MCF 10A (cell line): Measurements from ENCODE around the gene MAP10. TPM values are rescaled to one million over a fixed set of nuclear protein-coding genes. Genes with fewer than 3 reads are reported as not detected.

Source experiments
- Bru-seq: library from RNA; stranded (reverse); fragments of 400-500 nt; gene quantifications from one replicate; lab custom pipeline; 2021; lab: Mats Ljungman, UMichigan
- BruChase-seq, 2 experiments: library from RNA; stranded (reverse); fragments of 400-500 nt; gene quantifications; one replicate each; lab custom pipeline; 2021; lab: Mats Ljungman, UMichigan
- BruUV-seq: library from RNA; stranded (reverse); fragments of 400-500 nt; replicated peaks from 2 replicates; lab custom pipeline; 2021; lab: Mats Ljungman, UMichigan
- CTCF ChIA-PET: fragments of 300-600 bp; sonication (Branson Sonifier 250); formaldehyde crosslinking; extraction: SDS; loops from one replicate; lab custom pipeline; 2021; ENCODE audit warnings: antibody characterized with exemption, inconsistent platforms; lab: Yijun Ruan, JAX
- POLR2A ChIA-PET: fragments of 300-600, 350-650 bp; sonication (Branson Sonifier 250); formaldehyde crosslinking; extraction: SDS; loops from one replicate; lab custom pipeline; 2020; ENCODE audit warnings: antibody characterized with exemption, inconsistent platforms; lab: Yijun Ruan, JAX
- DNase-seq: peaks from one replicate; pipeline ENCODE4 v3.0.0-alpha.2; 2018; ENCODE audit not compliant: unreplicated experiment
- H3K27ac Mint-ChIP-seq: one replicate; pipeline ENCODE4 v1.8.0; 2022; ENCODE audit warnings: mild to moderate bottlenecking, low read depth, mixed read lengths; ENCODE audit not compliant: unreplicated experiment
- H3K27me3 Mint-ChIP-seq: one replicate; pipeline ENCODE4 v1.8.0; 2022; ENCODE audit warnings: mixed read lengths; ENCODE audit not compliant: insufficient read depth, unreplicated experiment
- H3K36me3 Mint-ChIP-seq: one replicate; pipeline ENCODE4 v1.8.0; 2022; ENCODE audit warnings: mild to moderate bottlenecking, moderate library complexity, mixed read lengths; ENCODE audit not compliant: insufficient read depth, unreplicated experiment
- H3K4me1 Mint-ChIP-seq: one replicate; pipeline ENCODE4 v1.8.0; 2022; ENCODE audit warnings: mixed read lengths; ENCODE audit not compliant: insufficient read depth, unreplicated experiment
- H3K4me3 Mint-ChIP-seq: one replicate; pipeline ENCODE4 v1.8.0; 2022; ENCODE audit warnings: mild to moderate bottlenecking, moderate library complexity, mixed read lengths; ENCODE audit not compliant: unreplicated experiment
- H3K9me3 Mint-ChIP-seq: one replicate; pipeline ENCODE4 v1.8.0; 2022; ENCODE audit warnings: mixed read lengths; ENCODE audit not compliant: unreplicated experiment
- CTCF ChIP-seq: fragments of 200-600 bp; IDR thresholded peaks from one replicate; pipeline ENCODE4 v1.8.0; 2022; ENCODE audit warnings: antibody characterized with exemption, mild to moderate bottlenecking; ENCODE audit not compliant: unreplicated experiment
- intact Hi-C: fragments of 100-400 bp; cut with micrococcal nuclease; formaldehyde crosslinking; loops from 2 replicates; pipeline ENCODE4 v1.14.1; 2022
- long read RNA-seq: library from polyadenylated mRNA; stranded (forward); transcript quantifications from one replicate; pipeline ENCODE4 v2.0.0, GENCODE V29; 2022
- total RNA-seq: library from RNA; stranded (reverse); gene quantifications from 2 replicates; pipeline ENCODE4 v1.2.3, GENCODE V29; 2022

The MAP10 gene
- not detected in 2 replicates for total RNA-seq
- Bru-seq, nascent RNA: percentile 26 among the genes with signal in this experiment
- BruChase-seq, experiment 1, labeled RNA remaining after a 6-hour chase: not detected
- percentile 24 among the genes with signal in this experiment for BruChase-seq, experiment 2, labeled RNA remaining after a 2-hour chase
- long read RNA-seq: 0 reads

GRCh38 chr1:232805269-232806185, at the start of gene MAP10:
TSS of gene MAP10 (plus strand) at chr1:232805416. CDS start at chr1:232805450, 34 bp downstream.
- CTCF ChIA-PET: interaction anchor here (0.7 kb wide), 1 partner anchor 12 kb away, joined by 3 read pairs; no protein-coding TSS in a partner anchor
- H3K36me3 Mint-ChIP-seq: no peaks in the 10 kb centered on the region
- H3K27me3 Mint-ChIP-seq: peaks cover 16% of the 10 kb centered on the region
- intact Hi-C loops: no loop called here
- peak within 1 kb of the TSS; percentile 53 for H3K4me3 Mint-ChIP-seq
- no peaks in the 10 kb centered on the region for H3K4me1 Mint-ChIP-seq
- no peak for DNase-seq
- no peaks in the 10 kb centered on the region for H3K9me3 Mint-ChIP-seq
- no peak within 1 kb of the TSS for H3K27ac Mint-ChIP-seq
- TF ChIP-seq CTCF: no peak
- BruUV-seq: no TSS peak
- POLR2A ChIA-PET: no interaction called here

- Mint-ChIP-seq H3K4me3 (no peak overlapping the region), H3K27ac (no peak overlapping the region), H3K36me3 (peaks cover 6% of the 10 kb centered on the region), H3K27me3 (no peaks in the 10 kb centered on the region), H3K4me1 (peaks cover 19% of the 10 kb centered on the region), H3K9me3 (peaks cover 12% of the 10 kb centered on the region)
- no peak for DNase-seq
- ChIA-PET CTCF (no interaction called here), POLR2A (interaction anchor here (1.0 kb wide), 1 partner anchor 57 kb away, joined by 4 read pairs; no protein-coding TSS in a partner anchor)
- intact Hi-C loops: no loop called here
- no TSS peak for BruUV-seq
- no peak for TF ChIP-seq CTCF
Measured at GRCh38 chr1:232764458-232765251, 40.6 kb upstream of the MAP10 start.

GRCh38 chr1:232765542-232765941, 39.7 kb upstream of the MAP10 start:
- H3K36me3 Mint-ChIP-seq: peaks cover 6% of the 10 kb centered on the region
- H3K27ac Mint-ChIP-seq: no peak overlapping the region
- H3K27me3 Mint-ChIP-seq: no peaks in the 10 kb centered on the region
- peaks cover 12% of the 10 kb centered on the region for H3K9me3 Mint-ChIP-seq
- BruUV-seq: no TSS peak
- no peak overlapping the region for H3K4me3 Mint-ChIP-seq
- intact Hi-C loops: no loop called here
- ChIA-PET CTCF (interaction anchor here (1.1 kb wide), 1 partner anchor 129 kb away, joined by 3 read pairs; no protein-coding TSS in a partner anchor), POLR2A (interaction anchor here (1.1 kb wide), 1 partner anchor 27 kb away, joined by 4 read pairs; no protein-coding TSS in a partner anchor)
- TF ChIP-seq CTCF: no peak
- H3K4me1 Mint-ChIP-seq: peaks cover 19% of the 10 kb centered on the region
- DNase-seq: peak; percentile 73
